ENCODE results near the gene CCDC124. TPM values are rescaled to one million over a fixed set of nuclear protein-coding genes. Genes with fewer than 3 reads are reported as not detected.

The CCDC124 gene
- total and polyA plus RNA-seq, 2 donors from 2014 or later: 59.5 to 120 TPM

DNA sequence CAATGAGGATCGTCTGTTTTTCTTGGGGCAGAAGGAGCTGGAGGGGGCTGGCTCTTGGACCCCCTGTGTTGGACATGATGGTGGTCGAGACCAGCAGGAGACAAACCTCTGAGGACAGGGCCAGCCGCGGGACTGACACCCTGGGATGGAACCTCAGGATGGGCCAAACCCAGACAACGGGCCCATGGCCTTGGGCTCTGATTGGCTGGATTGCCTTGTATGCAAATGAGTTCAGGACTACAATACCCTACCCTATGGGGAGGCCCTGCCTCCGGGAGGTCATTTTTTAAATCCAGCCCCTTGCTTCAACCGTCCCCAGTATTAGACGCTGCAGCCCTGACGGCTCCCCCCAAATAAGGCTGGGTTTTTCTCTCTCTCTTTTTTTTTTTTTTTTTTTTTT, 39.0 kb upstream of the CCDC124 start:
- intact Hi-C loops (cut with DNase I): no loop called here
- Histone ChIP-seq H3K27me3 (ENCODE audit: control insufficient read depth, insufficient read depth, low read length) (no peaks in the 10 kb centered on the region), H3K4me3 (ENCODE audit: low read length in 3 of 3) (no peak overlapping the region), H3K9ac (ENCODE audit: low read length in 3 of 3) (no peak overlapping the region), H3K4me1 (ENCODE audit: control insufficient read depth in 2 of 3, insufficient read depth in 2 of 3, low read depth in 1 of 3, low read length in 3 of 3) (no peaks in the 10 kb centered on the region), H3K9me3 (ENCODE audit: control insufficient read depth in 2 of 3, insufficient read depth in 1 of 3, low read length in 3 of 3) (no peaks in the 10 kb centered on the region), H3K36me3 (ENCODE audit: control insufficient read depth in 2 of 3, insufficient read depth in 3 of 3, low read length in 3 of 3) (no peaks in the 10 kb centered on the region), H3K27ac (ENCODE audit: low read depth in 2 of 2, low read length in 2 of 2) (no peak overlapping the region)
- FAIRE-seq: no peak
- TF ChIP-seq, protein P1, sequence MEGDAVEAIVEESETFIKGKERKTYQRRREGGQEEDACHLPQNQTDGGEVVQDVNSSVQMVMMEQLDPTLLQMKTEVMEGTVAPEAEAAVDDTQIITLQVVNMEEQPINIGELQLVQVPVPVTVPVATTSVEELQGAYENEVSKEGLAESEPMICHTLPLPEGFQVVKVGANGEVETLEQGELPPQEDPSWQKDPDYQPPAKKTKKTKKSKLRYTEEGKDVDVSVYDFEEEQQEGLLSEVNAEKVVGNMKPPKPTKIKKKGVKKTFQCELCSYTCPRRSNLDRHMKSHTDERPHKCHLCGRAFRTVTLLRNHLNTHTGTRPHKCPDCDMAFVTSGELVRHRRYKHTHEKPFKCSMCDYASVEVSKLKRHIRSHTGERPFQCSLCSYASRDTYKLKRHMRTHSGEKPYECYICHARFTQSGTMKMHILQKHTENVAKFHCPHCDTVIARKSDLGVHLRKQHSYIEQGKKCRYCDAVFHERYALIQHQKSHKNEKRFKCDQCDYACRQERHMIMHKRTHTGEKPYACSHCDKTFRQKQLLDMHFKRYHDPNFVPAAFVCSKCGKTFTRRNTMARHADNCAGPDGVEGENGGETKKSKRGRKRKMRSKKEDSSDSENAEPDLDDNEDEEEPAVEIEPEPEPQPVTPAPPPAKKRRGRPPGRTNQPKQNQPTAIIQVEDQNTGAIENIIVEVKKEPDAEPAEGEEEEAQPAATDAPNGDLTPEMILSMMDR (IDR thresholded peaks at IDR 0.05; ENCODE audit: borderline replicate concordance, extremely low read depth, insufficient read depth): no peak
- DNase-seq: no peak

DNA sequence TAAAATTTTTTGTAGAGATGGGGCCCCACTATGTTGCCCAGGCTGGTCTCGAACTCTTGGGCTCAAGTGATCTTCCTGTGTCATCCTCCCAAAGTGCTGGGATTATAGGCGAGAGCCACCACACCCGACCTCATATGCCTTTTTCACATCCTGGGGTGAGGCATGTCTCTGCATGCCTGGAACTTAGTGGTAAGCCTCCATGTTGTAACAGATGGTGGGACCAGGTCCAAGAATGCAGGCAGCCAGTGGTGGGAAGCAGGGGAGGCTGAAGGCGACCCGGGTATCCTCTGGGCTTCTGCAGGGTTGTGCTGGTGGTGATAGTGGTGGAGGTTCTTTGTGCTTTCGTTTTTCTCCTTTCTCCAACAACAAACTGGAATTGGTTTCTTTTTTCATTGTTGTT, 30.1 kb upstream of the CCDC124 start:
- no peak overlapping the region for H3K9ac ChIP-seq (ENCODE audit: low read length in 3 of 3)
- no peaks in the 10 kb centered on the region for H3K4me1 ChIP-seq (ENCODE audit: control insufficient read depth in 2 of 3, insufficient read depth in 2 of 3, low read depth in 1 of 3, low read length in 3 of 3)
- TF ChIP-seq, protein P1 (IDR thresholded peaks at IDR 0.05; ENCODE audit: borderline replicate concordance, extremely low read depth, insufficient read depth): no peak
- no peak overlapping the region for H3K4me3 ChIP-seq (ENCODE audit: low read length in 3 of 3)
- DNase-seq: no peak
- no peaks in the 10 kb centered on the region for H3K27me3 ChIP-seq (ENCODE audit: control insufficient read depth, insufficient read depth, low read length)
- H3K27ac ChIP-seq (ENCODE audit: low read depth in 2 of 2, low read length in 2 of 2): no peak overlapping the region
- no peak for FAIRE-seq
- H3K9me3 ChIP-seq (ENCODE audit: control insufficient read depth in 2 of 3, insufficient read depth in 1 of 3, low read length in 3 of 3): no peaks in the 10 kb centered on the region
- H3K36me3 ChIP-seq (ENCODE audit: control insufficient read depth in 2 of 3, insufficient read depth in 3 of 3, low read length in 3 of 3): no peaks in the 10 kb centered on the region
- intact Hi-C loops (cut with DNase I): no loop called here

DNA sequence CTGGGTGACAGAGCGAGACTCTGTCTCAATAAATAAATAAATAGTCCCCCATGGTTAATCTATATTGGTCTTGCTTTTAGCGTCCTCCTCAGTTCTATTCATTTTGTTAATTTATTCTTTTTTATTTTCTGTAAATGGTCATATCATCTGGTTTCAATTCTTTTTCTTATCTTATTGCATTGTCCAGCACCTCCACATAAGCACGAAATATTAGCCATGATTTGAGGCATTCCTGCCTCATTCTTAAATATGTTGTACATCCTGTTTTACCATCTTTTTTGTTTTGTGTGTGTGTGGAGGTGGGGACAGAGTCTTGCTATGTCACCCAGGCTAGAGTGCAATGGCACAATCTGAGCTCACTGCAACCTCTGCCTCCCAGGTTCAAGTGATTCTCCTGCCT, 24.6 kb upstream of the CCDC124 start:
- TF ChIP-seq, protein P1 (IDR thresholded peaks at IDR 0.05; ENCODE audit: borderline replicate concordance, extremely low read depth, insufficient read depth): no peak
- no peak for FAIRE-seq

More for the DNA sequence above, 24.6 kb upstream of the CCDC124 start:
- Histone ChIP-seq H3K4me3 (ENCODE audit: low read length in 3 of 3) (no peak overlapping the region), H3K27ac (ENCODE audit: low read depth in 2 of 2, low read length in 2 of 2) (no peak overlapping the region), H3K9ac (ENCODE audit: low read length in 3 of 3) (no peak overlapping the region), H3K9me3 (ENCODE audit: control insufficient read depth in 2 of 3, insufficient read depth in 1 of 3, low read length in 3 of 3) (peaks cover 0 to 3% (median 0%) of the 10 kb centered on the region in 3 donors), H3K36me3 (ENCODE audit: control insufficient read depth in 2 of 3, insufficient read depth in 3 of 3, low read length in 3 of 3) (no peaks in the 10 kb centered on the region), H3K4me1 (ENCODE audit: control insufficient read depth in 2 of 3, insufficient read depth in 2 of 3, low read depth in 1 of 3, low read length in 3 of 3) (no peaks in the 10 kb centered on the region), H3K27me3 (ENCODE audit: control insufficient read depth, insufficient read depth, low read length) (no peaks in the 10 kb centered on the region)
- no peak for DNase-seq
- intact Hi-C loops (cut with DNase I): no loop called here
